Subcutaneous abdominal adipose tissue (tissue), 5 donors: ENCODE results near the gene NCAPH2.

Experiments used
- H3K27ac ChIP-seq: one replicate; pipeline ENCODE4 v1.7.0; 2013; ENCODE audit warnings: low read depth, mild to moderate bottlenecking, inconsistent platforms, low read length, moderate library complexity
- H3K27me3 ChIP-seq, 5 donors: one replicate each; pipeline ENCODE4 v1.7.0; 2013; ENCODE audit warnings: low read length in 5 of 5, inconsistent platforms in 1 of 5; ENCODE audit not compliant: control insufficient read depth in 5 of 5, insufficient read depth in 4 of 5
- H3K36me3 ChIP-seq, 5 donors: one replicate each; pipeline ENCODE4 v1.7.0; 2013; ENCODE audit warnings: low read length in 5 of 5; ENCODE audit not compliant: control insufficient read depth in 5 of 5, insufficient read depth in 5 of 5
- H3K4me1 ChIP-seq, 5 donors: one replicate each; pipeline ENCODE4 v1.7.0; 2013; ENCODE audit warnings: low read length in 5 of 5, mild to moderate bottlenecking in 3 of 5, moderate library complexity in 1 of 5; ENCODE audit not compliant: control insufficient read depth in 5 of 5, insufficient read depth in 5 of 5
- H3K4me3 ChIP-seq, 5 donors: one replicate each; pipeline ENCODE4 v1.7.0; 2013; ENCODE audit warnings: low read length in 5 of 5, low read depth in 1 of 5
- H3K9ac ChIP-seq, 5 donors: one replicate each; pipeline ENCODE4 v1.7.0; 2013; ENCODE audit warnings: low read length in 5 of 5, mild to moderate bottlenecking in 4 of 5, moderate library complexity in 3 of 5
- H3K9me3 ChIP-seq, 5 donors: one replicate each; pipeline ENCODE4 v1.7.0; 2013; ENCODE audit warnings: low read length in 5 of 5; ENCODE audit not compliant: control insufficient read depth in 5 of 5
- donor health status: healthy.
- donor health status: healthy.
- donor health status: healthy.
- donor health status: healthy.
- donor health status: healthy.

The NCAPH2 gene

GRCh38 chr22:50490531-50491308 is 17.3 kb upstream of the NCAPH2 start:
- Histone ChIP-seq H3K9ac (no peak overlapping the region), H3K4me1 (no peaks in the 10 kb centered on the region), H3K27ac (no peak overlapping the region)

GRCh38 chr22:50497093-50497492 is 10.9 kb upstream of the NCAPH2 start:
- H3K4me3 ChIP-seq = no peak overlapping the region
- peaks cover 0 to under 1% (median under 1%) of the 10 kb centered on the region in 5 donors for H3K36me3 ChIP-seq
- H3K27me3 ChIP-seq = peaks cover 0 to 3% (median 0%) of the 10 kb centered on the region in 5 donors
- no peak overlapping the region for H3K9ac ChIP-seq
- peaks cover 0 to 5% (median 0%) of the 10 kb centered on the region in 5 donors for H3K4me1 ChIP-seq
- no peaks in the 10 kb centered on the region for H3K9me3 ChIP-seq
- H3K27ac ChIP-seq = no peak overlapping the region

More at GRCh38 chr22:50490531-50491308, 17.3 kb upstream of the NCAPH2 start:
- peaks cover 9 to 22% (median 11%) of the 10 kb centered on the region in 5 donors for H3K27me3 ChIP-seq
- H3K9me3 ChIP-seq = no peaks in the 10 kb centered on the region
- no peak overlapping the region for H3K4me3 ChIP-seq
- no peaks in the 10 kb centered on the region for H3K36me3 ChIP-seq

GRCh38 chr22:50498322-50498890 is 9.6 kb upstream of the NCAPH2 start:
- Histone ChIP-seq H3K4me1 (peaks cover 0 to 5% (median 0%) of the 10 kb centered on the region in 5 donors), H3K27ac (no peak overlapping the region), H3K9ac (no peak overlapping the region), H3K27me3 (peaks cover 0 to 3% (median 0%) of the 10 kb centered on the region in 5 donors), H3K36me3 (peaks cover 0 to 14% (median 13%) of the 10 kb centered on the region in 5 donors), H3K9me3 (no peaks in the 10 kb centered on the region), H3K4me3 (no peak overlapping the region)

- Histone ChIP-seq H3K4me3 (no peak overlapping the region), H3K9me3 (no peaks in the 10 kb centered on the region), H3K9ac (no peak overlapping the region), H3K4me1 (peaks cover 0 to 5% (median 0%) of the 10 kb centered on the region in 5 donors), H3K36me3 (peaks cover 0 to 28% (median 27%) of the 10 kb centered on the region in 5 donors), H3K27ac (no peak overlapping the region), H3K27me3 (peaks cover 0 to 3% (median 0%) of the 10 kb centered on the region in 5 donors)
Observed at GRCh38 chr22:50500452-50500851, 7.6 kb upstream of the NCAPH2 start.

GRCh38 chr22:50502096-50502495 is 5.9 kb upstream of the NCAPH2 start:
- Histone ChIP-seq H3K36me3 (peaks cover 0 to 35% (median 34%) of the 10 kb centered on the region in 5 donors), H3K9me3 (no peaks in the 10 kb centered on the region), H3K4me3 (no peak overlapping the region), H3K27ac (no peak overlapping the region), H3K4me1 (peaks cover 0 to 17% (median 14%) of the 10 kb centered on the region in 5 donors), H3K27me3 (peaks cover 0 to 3% (median 0%) of the 10 kb centered on the region in 5 donors), H3K9ac (no peak overlapping the region)

GRCh38 chr22:50502628-50503474 is 5.2 kb upstream of the NCAPH2 start:
- peaks cover 0 to 35% (median 34%) of the 10 kb centered on the region in 5 donors for H3K36me3 ChIP-seq
- no peak overlapping the region for H3K27ac ChIP-seq
- H3K9me3 ChIP-seq = no peaks in the 10 kb centered on the region
- no peak overlapping the region for H3K9ac ChIP-seq
- no peak overlapping the region for H3K4me3 ChIP-seq
- peaks cover 0 to under 1% (median 0%) of the 10 kb centered on the region in 5 donors for H3K27me3 ChIP-seq
- peaks cover 0 to 20% (median 16%) of the 10 kb centered on the region in 5 donors for H3K4me1 ChIP-seq

GRCh38 chr22:50503475-50504145 is 4.4 kb upstream of the NCAPH2 start:
- H3K27me3 ChIP-seq = no peaks in the 10 kb centered on the region
- H3K4me3 ChIP-seq = no peak overlapping the region
- no peak overlapping the region for H3K9ac ChIP-seq
- no peak overlapping the region for H3K27ac ChIP-seq
- no peaks in the 10 kb centered on the region for H3K9me3 ChIP-seq
- peaks cover 0 to 35% (median 34%) of the 10 kb centered on the region in 5 donors for H3K36me3 ChIP-seq
- H3K4me1 ChIP-seq = peaks cover 0 to 19% (median 18%) of the 10 kb centered on the region in 5 donors

GRCh38 chr22:50504369-50505211 is 3.4 kb upstream of the NCAPH2 start:
- no peak overlapping the region for H3K27ac ChIP-seq
- H3K36me3 ChIP-seq = peaks cover 0 to 35% (median 34%) of the 10 kb centered on the region in 5 donors
- no peaks in the 10 kb centered on the region for H3K27me3 ChIP-seq
- peaks cover 0 to 29% (median 28%) of the 10 kb centered on the region in 5 donors for H3K4me1 ChIP-seq
- no peak overlapping the region for H3K4me3 ChIP-seq
- H3K9me3 ChIP-seq = no peaks in the 10 kb centered on the region
- H3K9ac ChIP-seq = no peak overlapping the region
